Neuronal stem cell (in vitro differentiated cells): ENCODE data around the gene CRISP1.

Experiments
- DNase-seq: peaks from one replicate; pipeline ENCODE4 v3.0.0-alpha.2; 2013; ENCODE audit warnings: low spot score
- H2AFZ ChIP-seq: one replicate; pipeline ENCODE4 v1.6.1; 2013; ENCODE audit warnings: mild to moderate bottlenecking, low read length, inconsistent platforms
- H2AK5ac ChIP-seq: 2 replicates; pipeline ENCODE4 v1.6.1; 2013; ENCODE audit warnings: low read depth, mild to moderate bottlenecking, inconsistent platforms, low read length, moderate library complexity, mixed read lengths
- H2BK120ac ChIP-seq: 2 replicates; pipeline ENCODE4 v1.6.1; 2013; ENCODE audit warnings: low read depth, mild to moderate bottlenecking, inconsistent platforms, low read length, moderate library complexity, mixed read lengths
- H2BK12ac ChIP-seq: one replicate; pipeline ENCODE4 v1.6.1; 2013; ENCODE audit warnings: low read length, inconsistent platforms
- H2BK15ac ChIP-seq: 2 replicates; pipeline ENCODE4 v1.6.1; 2013; ENCODE audit warnings: mild to moderate bottlenecking, low read length, inconsistent platforms, mixed read lengths
- H2BK5ac ChIP-seq: one replicate; pipeline ENCODE4 v1.6.1; 2013; ENCODE audit warnings: inconsistent platforms, mild to moderate bottlenecking, low read length, moderate library complexity
- H3K14ac ChIP-seq: one replicate; pipeline ENCODE4 v1.6.1; 2013; ENCODE audit warnings: low read length, inconsistent platforms
- H3K18ac ChIP-seq: 2 replicates; pipeline ENCODE4 v1.6.1; 2013; ENCODE audit warnings: low read length, inconsistent platforms
- H3K23ac ChIP-seq: 2 replicates; pipeline ENCODE4 v1.6.1; 2013; ENCODE audit warnings: low read depth, mild to moderate bottlenecking, mixed read lengths, low read length, inconsistent platforms; ENCODE audit not compliant: poor library complexity
- H3K27ac ChIP-seq: replicated peaks from 3 replicates; pipeline ENCODE4 v1.5.1; 2013; ENCODE audit warnings: low read length, inconsistent platforms
- H3K27me3 ChIP-seq, 3 experiments: 2 replicates each; pipeline ENCODE4 v1.6.1; 2013; ENCODE audit warnings: low read length in 3 of 3, mild to moderate bottlenecking in 2 of 3, inconsistent platforms in 1 of 3, low read depth in 1 of 3, mixed read lengths in 1 of 3, moderate library complexity in 1 of 3; ENCODE audit not compliant: control insufficient read depth in 3 of 3, insufficient read depth in 3 of 3
- H3K36me3 ChIP-seq, 2 donors: replicated peaks in 1 of 2; 2 replicates each; pipeline ENCODE4 v1.6.1; 2013; ENCODE audit warnings: low read length in 2 of 2; ENCODE audit not compliant: control insufficient read depth in 2 of 2, insufficient read depth in 2 of 2
- H3K4ac ChIP-seq: 2 replicates; pipeline ENCODE4 v1.6.1; 2013; ENCODE audit warnings: inconsistent platforms, mild to moderate bottlenecking, low read length, moderate library complexity
- H3K4me1 ChIP-seq, 2 donors: 1 replicate in 1 of 2; 2 replicates in 1 of 2; pipeline ENCODE4 v1.6.1; 2013; ENCODE audit warnings: low read length in 2 of 2, low read depth in 1 of 2; ENCODE audit not compliant: control insufficient read depth in 2 of 2, insufficient read depth in 1 of 2
- H3K4me2 ChIP-seq: one replicate; pipeline ENCODE4 v1.6.1; 2013; ENCODE audit warnings: mild to moderate bottlenecking, low read length, inconsistent platforms; ENCODE audit not compliant: insufficient read depth, poor library complexity, severe bottlenecking
- H3K4me3 ChIP-seq, 2 donors: 2 replicates each; pipeline ENCODE4 v1.5.1; 2013; ENCODE audit warnings: low read length in 2 of 2, mild to moderate bottlenecking in 2 of 2, inconsistent platforms in 1 of 2, moderate library complexity in 1 of 2
- H3K79me1 ChIP-seq: one replicate; pipeline ENCODE4 v1.6.1; 2013; ENCODE audit warnings: low read depth, mild to moderate bottlenecking, inconsistent platforms, low read length, moderate library complexity
- H3K9ac ChIP-seq: one replicate; pipeline ENCODE4 v1.6.1; 2013; ENCODE audit warnings: mild to moderate bottlenecking, low read depth, low read length, inconsistent platforms; ENCODE audit not compliant: poor library complexity
- H3K9me3 ChIP-seq, 2 donors: replicated peaks in 1 of 2; 2 replicates each; pipeline versions ENCODE3 to v1.6.1; 2013; ENCODE audit warnings: low read length in 2 of 2, mild to moderate bottlenecking in 2 of 2, inconsistent platforms in 1 of 2, low read depth in 1 of 2, mixed read lengths in 1 of 2, moderate library complexity in 1 of 2; ENCODE audit not compliant: control insufficient read depth in 2 of 2, insufficient read depth in 1 of 2
- H4K8ac ChIP-seq: one replicate; pipeline ENCODE4 v1.6.1; 2013; ENCODE audit warnings: low read depth, mild to moderate bottlenecking, inconsistent platforms, low read length, moderate library complexity
- H4K91ac ChIP-seq: one replicate; pipeline ENCODE4 v1.6.1; 2013; ENCODE audit warnings: low read length, low read depth, mild to moderate bottlenecking, inconsistent platforms; ENCODE audit not compliant: poor library complexity
- WGBS, 2 donors: extraction: QIAGEN DNeasy Blood & Tissue Kit; methylation state at CpG; one replicate each; pipeline ENCODE4 v1.1.7; 2013; ENCODE audit warnings: missing lambda C conversion rate in 2 of 2, mixed read lengths in 1 of 2; ENCODE audit not compliant: insufficient read length in 2 of 2, insufficient replicate concordance in 1 of 2; ENCODE audit errors: extremely low coverage in 2 of 2; 5-methylcytosine and 5-hydroxymethylcytosine counted together

CRISP1 gene

GRCh38 chr6:49847014-49847413, 19.3 kb downstream of the CRISP1 start:
- no peak overlapping the region for H3K14ac ChIP-seq
- H3K18ac ChIP-seq = no peak overlapping the region
- H4K8ac ChIP-seq = no peak overlapping the region
- no peaks in the 10 kb centered on the region for H3K79me1 ChIP-seq
- no peaks in the 10 kb centered on the region for H3K27me3 ChIP-seq
- no peak overlapping the region for H2BK120ac ChIP-seq
- H3K23ac ChIP-seq = no peak overlapping the region
- H3K4me2 ChIP-seq = no peak overlapping the region
- no peak overlapping the region for H3K9ac ChIP-seq
- H3K4ac ChIP-seq = no peak overlapping the region
- H2BK5ac ChIP-seq = no peak overlapping the region
- no CpG with 5 or more reads among the region's 4 CpGs for WGBS, 2 donors
- no peaks in the 10 kb centered on the region for H3K9me3 ChIP-seq
- H4K91ac ChIP-seq = no peak overlapping the region
- no peak overlapping the region for H2BK12ac ChIP-seq
- H3K4me3 ChIP-seq = no peak overlapping the region
- no peaks in the 10 kb centered on the region for H3K4me1 ChIP-seq
- H2AK5ac ChIP-seq = no peak overlapping the region
- H3K36me3 ChIP-seq = no peaks in the 10 kb centered on the region
- DNase-seq = no peak
- no peak overlapping the region for H3K27ac ChIP-seq
- no peak overlapping the region for H2AFZ ChIP-seq
- no peak overlapping the region for H2BK15ac ChIP-seq

GRCh38 chr6:49841424-49841823, 24.9 kb downstream of the CRISP1 start:
- no peak overlapping the region for H2BK120ac ChIP-seq
- H3K9me3 ChIP-seq = no peaks in the 10 kb centered on the region
- H3K27me3 ChIP-seq = no peaks in the 10 kb centered on the region
- H3K9ac ChIP-seq = no peak overlapping the region
- H3K18ac ChIP-seq = no peak overlapping the region
- H2AK5ac ChIP-seq = no peak overlapping the region
- WGBS, 2 donors = no CpG with 5 or more reads among the region's 4 CpGs
- H3K79me1 ChIP-seq = no peaks in the 10 kb centered on the region
- H3K14ac ChIP-seq = no peak overlapping the region
- H4K8ac ChIP-seq = no peak overlapping the region
- no peak overlapping the region for H2BK5ac ChIP-seq
- H2AFZ ChIP-seq = no peak overlapping the region
- H3K4me2 ChIP-seq = no peak overlapping the region
- H2BK15ac ChIP-seq = no peak overlapping the region
- H3K27ac ChIP-seq = no peak overlapping the region
- no peaks in the 10 kb centered on the region for H3K36me3 ChIP-seq
- no peak overlapping the region for H4K91ac ChIP-seq
- DNase-seq = no peak
- no peak overlapping the region for H2BK12ac ChIP-seq
- no peak overlapping the region for H3K23ac ChIP-seq
- no peaks in the 10 kb centered on the region for H3K4me1 ChIP-seq
- no peak overlapping the region for H3K4ac ChIP-seq
- H3K4me3 ChIP-seq = no peak overlapping the region

GRCh38 chr6:49839957-49840356, 26.4 kb downstream of the CRISP1 start:
- H4K91ac ChIP-seq = no peak overlapping the region
- H3K79me1 ChIP-seq = no peaks in the 10 kb centered on the region
- no peaks in the 10 kb centered on the region for H3K36me3 ChIP-seq
- H2BK12ac ChIP-seq = no peak overlapping the region
- no peak overlapping the region for H3K23ac ChIP-seq
- H2BK15ac ChIP-seq = no peak overlapping the region
- H4K8ac ChIP-seq = no peak overlapping the region
- no peaks in the 10 kb centered on the region for H3K27me3 ChIP-seq
- no peak overlapping the region for H3K27ac ChIP-seq
- no peak for DNase-seq
- no peak overlapping the region for H3K4ac ChIP-seq
- H3K4me2 ChIP-seq = no peak overlapping the region
- no peak overlapping the region for H3K9ac ChIP-seq
- H3K14ac ChIP-seq = no peak overlapping the region
- H2BK120ac ChIP-seq = no peak overlapping the region
- WGBS, 2 donors = no CpG with 5 or more reads among the region's 2 CpGs
- no peaks in the 10 kb centered on the region for H3K4me1 ChIP-seq
- no peak overlapping the region for H2AK5ac ChIP-seq
- H3K18ac ChIP-seq = no peak overlapping the region
- no peak overlapping the region for H2AFZ ChIP-seq
- H3K4me3 ChIP-seq = no peak overlapping the region
- H2BK5ac ChIP-seq = no peak overlapping the region
- H3K9me3 ChIP-seq = no peaks in the 10 kb centered on the region

- Histone ChIP-seq H3K4me1 (no peaks in the 10 kb centered on the region), H3K14ac (no peak overlapping the region), H3K9ac (no peak overlapping the region), H2BK12ac (no peak overlapping the region), H2BK120ac (no peak overlapping the region), H4K8ac (no peak overlapping the region), H2AFZ (no peak overlapping the region), H3K4me3 (no peak overlapping the region), H3K23ac (no peak overlapping the region), H3K4ac (no peak overlapping the region), H3K18ac (no peak overlapping the region), H3K27me3 (no peaks in the 10 kb centered on the region), H3K4me2 (no peak overlapping the region), H2BK5ac (no peak overlapping the region), H3K36me3 (no peaks in the 10 kb centered on the region), H3K27ac (no peak overlapping the region), H2AK5ac (no peak overlapping the region), H2BK15ac (no peak overlapping the region), H3K9me3 (no peaks in the 10 kb centered on the region), H3K79me1 (no peaks in the 10 kb centered on the region), H4K91ac (no peak overlapping the region)
- DNase-seq = no peak
- no CpG with 5 or more reads among the region's 2 CpGs for WGBS, 2 donors
These were observed 27.2 kb downstream of the CRISP1 start for GRCh38 chr6:49839162-49839561.
